ENCODE data around the gene SPACA7.

SPACA7 gene

DNA sequence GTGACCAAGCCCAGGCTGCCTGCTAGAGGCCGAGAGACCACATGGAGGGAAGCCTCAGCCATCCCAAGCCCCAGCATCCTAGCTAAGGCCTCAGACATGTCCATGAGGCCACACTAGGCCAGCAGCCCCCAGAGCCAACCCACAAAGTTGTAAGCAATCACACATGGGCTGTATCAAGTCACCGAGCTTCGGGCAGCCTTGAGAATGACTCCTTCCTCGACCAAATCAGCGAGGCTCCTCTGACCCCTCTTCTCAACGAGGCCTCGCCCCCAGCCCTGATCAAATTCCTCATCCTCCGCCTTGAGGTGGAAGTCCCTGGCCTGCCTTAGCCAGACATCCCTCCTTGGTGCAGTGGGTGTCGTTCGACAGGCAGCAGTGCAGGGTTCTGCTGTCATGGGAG lies 1.9 kb upstream of the SPACA7 start:
- TF ChIP-seq SIN3A (IDR thresholded peaks at IDR 0.05; ENCODE audit: borderline replicate concordance, insufficient read depth, low read length) = no peak
- TF ChIP-seq FOXP2 (optimal IDR thresholded peaks at IDR 0.05; ENCODE audit: borderline replicate concordance, extremely low read depth, extremely low read length, insufficient read depth) = no peak
- TF ChIP-seq, protein P1, sequence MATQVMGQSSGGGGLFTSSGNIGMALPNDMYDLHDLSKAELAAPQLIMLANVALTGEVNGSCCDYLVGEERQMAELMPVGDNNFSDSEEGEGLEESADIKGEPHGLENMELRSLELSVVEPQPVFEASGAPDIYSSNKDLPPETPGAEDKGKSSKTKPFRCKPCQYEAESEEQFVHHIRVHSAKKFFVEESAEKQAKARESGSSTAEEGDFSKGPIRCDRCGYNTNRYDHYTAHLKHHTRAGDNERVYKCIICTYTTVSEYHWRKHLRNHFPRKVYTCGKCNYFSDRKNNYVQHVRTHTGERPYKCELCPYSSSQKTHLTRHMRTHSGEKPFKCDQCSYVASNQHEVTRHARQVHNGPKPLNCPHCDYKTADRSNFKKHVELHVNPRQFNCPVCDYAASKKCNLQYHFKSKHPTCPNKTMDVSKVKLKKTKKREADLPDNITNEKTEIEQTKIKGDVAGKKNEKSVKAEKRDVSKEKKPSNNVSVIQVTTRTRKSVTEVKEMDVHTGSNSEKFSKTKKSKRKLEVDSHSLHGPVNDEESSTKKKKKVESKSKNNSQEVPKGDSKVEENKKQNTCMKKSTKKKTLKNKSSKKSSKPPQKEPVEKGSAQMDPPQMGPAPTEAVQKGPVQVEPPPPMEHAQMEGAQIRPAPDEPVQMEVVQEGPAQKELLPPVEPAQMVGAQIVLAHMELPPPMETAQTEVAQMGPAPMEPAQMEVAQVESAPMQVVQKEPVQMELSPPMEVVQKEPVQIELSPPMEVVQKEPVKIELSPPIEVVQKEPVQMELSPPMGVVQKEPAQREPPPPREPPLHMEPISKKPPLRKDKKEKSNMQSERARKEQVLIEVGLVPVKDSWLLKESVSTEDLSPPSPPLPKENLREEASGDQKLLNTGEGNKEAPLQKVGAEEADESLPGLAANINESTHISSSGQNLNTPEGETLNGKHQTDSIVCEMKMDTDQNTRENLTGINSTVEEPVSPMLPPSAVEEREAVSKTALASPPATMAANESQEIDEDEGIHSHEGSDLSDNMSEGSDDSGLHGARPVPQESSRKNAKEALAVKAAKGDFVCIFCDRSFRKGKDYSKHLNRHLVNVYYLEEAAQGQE (IDR thresholded peaks at IDR 0.05; ENCODE audit: insufficient read depth in 1 of 2, low read depth in 2 of 2, low read length in 2 of 2) = no peak
- TF ChIP-seq POLR2AphosphoS5 (IDR thresholded peaks at IDR 0.05; ENCODE audit: low read depth, low read length) = no peak
- TF ChIP-seq TAF1 (IDR thresholded peaks at IDR 0.05; ENCODE audit: borderline replicate concordance, insufficient read depth, low read length) = no peak

DNA sequence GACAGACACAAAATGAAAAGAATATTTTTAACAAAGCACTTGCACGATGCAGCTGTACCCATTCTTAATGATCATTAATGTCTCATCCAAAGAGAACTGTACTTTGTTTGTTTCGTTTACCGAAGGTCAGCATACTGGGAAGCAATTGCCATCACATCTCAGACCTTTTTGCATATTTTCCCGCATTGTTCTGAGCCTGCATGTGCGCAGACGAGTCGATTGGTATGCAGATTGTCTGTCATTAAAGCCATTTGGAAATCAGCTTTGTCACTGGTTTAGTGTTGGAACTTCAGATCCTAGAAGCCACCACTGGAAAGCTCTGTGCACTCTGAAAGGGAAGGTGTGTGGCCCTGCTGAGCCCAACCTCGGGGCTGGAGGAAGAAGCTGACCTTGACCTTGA lies 15.6 kb downstream of the SPACA7 start:
- no peak for TF ChIP-seq TAF1 (IDR thresholded peaks at IDR 0.05; ENCODE audit: borderline replicate concordance, insufficient read depth, low read length)
- TF ChIP-seq, protein P1 (IDR thresholded peaks at IDR 0.05; ENCODE audit: insufficient read depth in 1 of 2, low read depth in 2 of 2, low read length in 2 of 2) = no peak
- no peak for TF ChIP-seq SIN3A (IDR thresholded peaks at IDR 0.05; ENCODE audit: borderline replicate concordance, insufficient read depth, low read length)
- no peak for TF ChIP-seq POLR2AphosphoS5 (IDR thresholded peaks at IDR 0.05; ENCODE audit: low read depth, low read length)
- no peak for TF ChIP-seq FOXP2 (optimal IDR thresholded peaks at IDR 0.05; ENCODE audit: borderline replicate concordance, extremely low read depth, extremely low read length, insufficient read depth)

DNA sequence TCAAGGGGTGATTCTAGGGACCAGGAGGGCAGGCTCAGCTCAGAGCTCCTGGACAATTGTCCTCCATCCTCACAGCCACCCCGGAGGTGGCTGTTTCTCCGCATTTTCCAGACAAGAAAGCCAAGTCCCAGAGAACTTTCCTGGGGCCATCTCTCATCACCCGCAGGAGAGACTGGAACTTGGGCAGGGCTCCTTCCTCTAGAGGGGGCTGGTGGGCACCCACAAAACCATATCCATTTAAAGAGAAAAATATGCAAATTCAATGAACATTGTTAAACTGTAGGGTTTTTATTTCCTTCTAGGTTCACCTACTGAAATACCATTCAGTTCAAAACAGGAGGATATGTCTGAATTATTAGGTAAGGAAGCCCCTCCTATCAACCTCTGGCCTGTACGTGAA lies 16.6 kb downstream of the SPACA7 start:
- TF ChIP-seq POLR2AphosphoS5 (IDR thresholded peaks at IDR 0.05; ENCODE audit: low read depth, low read length) (no peak), FOXP2 (optimal IDR thresholded peaks at IDR 0.05; ENCODE audit: borderline replicate concordance, extremely low read depth, extremely low read length, insufficient read depth) (no peak), SIN3A (IDR thresholded peaks at IDR 0.05; ENCODE audit: borderline replicate concordance, insufficient read depth, low read length) (no peak), TAF1 (IDR thresholded peaks at IDR 0.05; ENCODE audit: borderline replicate concordance, insufficient read depth, low read length) (no peak)
- TF ChIP-seq, protein P1 (IDR thresholded peaks at IDR 0.05; ENCODE audit: insufficient read depth in 1 of 2, low read depth in 2 of 2, low read length in 2 of 2) = no peak

DNA sequence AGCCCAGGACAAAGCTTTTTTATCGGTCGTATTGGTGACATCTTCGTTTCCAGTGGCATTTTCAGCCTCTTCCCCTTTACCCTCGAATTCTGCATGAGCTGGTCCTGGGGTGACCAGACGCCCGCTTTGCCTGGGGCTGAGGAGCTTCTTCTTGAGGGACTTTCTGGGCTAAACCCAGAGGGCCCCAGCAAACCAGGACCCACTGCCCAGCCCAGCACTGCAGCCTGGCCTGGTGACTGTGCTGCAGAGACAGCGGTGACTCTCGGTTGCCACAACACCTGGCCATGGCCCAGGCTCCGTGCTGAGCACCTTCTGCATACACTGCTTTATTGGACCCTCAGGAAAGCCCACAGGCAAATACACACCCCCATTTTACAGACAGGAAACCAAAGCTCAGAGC lies 21.0 kb downstream of the SPACA7 start:
- TF ChIP-seq, protein P1 (IDR thresholded peaks at IDR 0.05; ENCODE audit: insufficient read depth in 1 of 2, low read depth in 2 of 2, low read length in 2 of 2) = no peak
- TF ChIP-seq FOXP2 (optimal IDR thresholded peaks at IDR 0.05; ENCODE audit: borderline replicate concordance, extremely low read depth, extremely low read length, insufficient read depth) (no peak), POLR2AphosphoS5 (IDR thresholded peaks at IDR 0.05; ENCODE audit: low read depth, low read length) (no peak), TAF1 (IDR thresholded peaks at IDR 0.05; ENCODE audit: borderline replicate concordance, insufficient read depth, low read length) (no peak), SIN3A (IDR thresholded peaks at IDR 0.05; ENCODE audit: borderline replicate concordance, insufficient read depth, low read length) (no peak)

DNA sequence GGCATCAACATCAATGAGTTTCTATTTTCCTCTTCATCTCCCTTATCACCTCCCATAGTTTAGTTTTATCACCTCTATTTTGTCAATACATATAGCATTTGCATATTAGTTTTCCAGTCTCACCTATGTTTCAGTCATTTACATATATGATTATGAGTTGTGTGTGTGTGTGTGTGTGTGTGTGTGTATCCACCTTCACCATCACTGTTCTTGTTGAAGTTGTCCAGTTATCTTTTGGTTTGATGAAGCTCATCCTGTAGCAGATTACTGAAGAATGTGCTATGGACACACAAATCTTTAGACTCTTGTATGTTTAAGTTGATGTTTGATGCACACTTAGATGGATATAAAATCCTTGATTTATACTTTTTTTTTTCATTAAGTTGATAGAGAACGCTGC lies 40.5 kb downstream of the SPACA7 start:
- TF ChIP-seq POLR2AphosphoS5 (IDR thresholded peaks at IDR 0.05; ENCODE audit: low read depth, low read length) (no peak), FOXP2 (optimal IDR thresholded peaks at IDR 0.05; ENCODE audit: borderline replicate concordance, extremely low read depth, extremely low read length, insufficient read depth) (no peak), SIN3A (IDR thresholded peaks at IDR 0.05; ENCODE audit: borderline replicate concordance, insufficient read depth, low read length) (no peak), TAF1 (IDR thresholded peaks at IDR 0.05; ENCODE audit: borderline replicate concordance, insufficient read depth, low read length) (no peak)
- TF ChIP-seq, protein P1 (IDR thresholded peaks at IDR 0.05; ENCODE audit: insufficient read depth in 1 of 2, low read depth in 2 of 2, low read length in 2 of 2) = no peak

All from PFSK-1 (cell line).